H1 (cell line): ENCODE results near the gene GDPD4.

Experiments used
- CEBPB ChIP-seq: IDR thresholded peaks from 2 replicates; pipeline ENCODE4 v1.6.1; 2012; ENCODE audit warnings: low read depth, low read length
- CTCF ChIP-seq, 3 experiments: IDR thresholded peaks; 1 replicate in 2 of 3; 2 replicates in 1 of 3; pipeline versions ENCODE4 v1.5.1 to v1.6.1; 2011; ENCODE audit warnings: low read length in 3 of 3, mild to moderate bottlenecking in 3 of 3, inconsistent platforms in 2 of 3, low read depth in 1 of 3, moderate library complexity in 1 of 3; ENCODE audit not compliant: insufficient read depth in 1 of 3; ENCODE audit errors: control extremely low read depth in 1 of 3
- FOSL1 ChIP-seq: IDR thresholded peaks from 2 replicates; pipeline ENCODE4 v1.6.1; 2011; ENCODE audit warnings: mild to moderate bottlenecking, low read depth, low read length, moderate library complexity; ENCODE audit not compliant: insufficient read depth
- GABPA ChIP-seq: IDR thresholded peaks from 2 replicates; pipeline ENCODE4 v1.6.1; 2011; ENCODE audit warnings: mild to moderate bottlenecking, low read length, moderate library complexity, borderline replicate concordance; ENCODE audit not compliant: insufficient read depth
- HDAC2 ChIP-seq, 2 experiments: fragments of 300-600 bp in 1 of 2; sonication (generic) in 1 of 2; IDR thresholded peaks; 2 replicates each; pipeline ENCODE4 v1.6.1; 2011 to 2012; ENCODE audit warnings: low read depth in 2 of 2, low read length in 2 of 2, mild to moderate bottlenecking in 2 of 2, moderate library complexity in 2 of 2, borderline replicate concordance in 1 of 2, inconsistent platforms in 1 of 2
- POLR2AphosphoS5 ChIP-seq: IDR thresholded peaks from 2 replicates; pipeline ENCODE4 v1.6.1; 2011; ENCODE audit warnings: low read depth, low read length
- RFX5 ChIP-seq: IDR thresholded peaks from 2 replicates; pipeline ENCODE4 v1.6.1; 2011; ENCODE audit warnings: low read depth, low read length, improper control_type of control experiment, borderline replicate concordance
- RXRA ChIP-seq: IDR thresholded peaks from 2 replicates; pipeline ENCODE4 v1.6.1; 2011; ENCODE audit warnings: low read depth, mild to moderate bottlenecking, low read length, moderate library complexity; ENCODE audit not compliant: insufficient read depth
- SUZ12 ChIP-seq: fragments of 200-600 bp; sonication (generic); IDR thresholded peaks from 2 replicates; pipeline ENCODE4 v1.6.1; 2012; ENCODE audit warnings: mild to moderate bottlenecking, inconsistent platforms, low read length, moderate library complexity, mixed read lengths
- TAF1 ChIP-seq: IDR thresholded peaks from 2 replicates; pipeline ENCODE4 v1.6.1; 2011; ENCODE audit warnings: mild to moderate bottlenecking, low read depth, low read length
- TCF12 ChIP-seq: IDR thresholded peaks from 2 replicates; pipeline ENCODE4 v1.6.1; 2011; ENCODE audit warnings: low read depth, mild to moderate bottlenecking, low read length

DNA sequence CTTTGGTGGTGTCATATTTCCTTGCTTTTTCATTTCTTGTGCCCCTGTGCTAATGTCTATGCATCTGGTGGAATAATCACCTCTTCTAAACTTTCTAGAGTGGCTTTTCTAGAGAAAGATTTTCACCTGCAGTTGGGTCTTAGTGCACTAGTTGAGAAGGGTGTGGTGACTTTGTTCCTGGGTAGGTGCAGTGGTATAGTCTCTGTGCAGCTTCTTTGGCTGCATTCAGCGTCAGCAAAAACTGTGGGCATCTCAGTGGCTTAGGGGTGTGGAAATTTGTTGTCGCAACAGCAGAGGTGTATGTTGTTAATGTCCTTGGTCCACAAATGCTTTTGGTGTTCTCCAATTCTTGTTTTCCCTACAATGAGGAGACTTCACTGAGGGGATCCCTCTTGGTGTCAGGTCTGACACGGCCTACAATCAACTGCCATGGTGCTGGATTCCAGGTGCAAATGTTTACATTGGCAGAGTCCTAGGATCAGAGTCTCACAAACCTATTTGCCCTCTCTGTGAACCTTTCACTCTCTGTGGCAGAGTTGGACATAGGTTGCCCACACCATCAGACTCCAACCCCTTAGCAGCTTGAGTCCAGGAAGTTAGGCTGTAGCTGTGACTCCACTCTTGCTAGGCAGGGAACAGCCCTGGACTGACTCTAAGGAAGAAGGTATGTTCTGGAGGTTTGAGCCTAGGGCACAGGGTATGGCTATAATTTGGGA, 48.8 kb downstream of the GDPD4 start:
- TF ChIP-seq RXRA = no peak
- TF ChIP-seq GABPA = no peak
- no peak for TF ChIP-seq FOSL1
- TF ChIP-seq CTCF (IDR thresholded peaks at IDR 0.05; ENCODE audit: control extremely low read depth in 1 of 3, insufficient read depth in 1 of 3, low read depth in 1 of 3, low read length in 3 of 3) = no peak
- TF ChIP-seq RFX5 = no peak
- TF ChIP-seq HDAC2 (IDR thresholded peaks at IDR 0.05; ENCODE audit: borderline replicate concordance in 1 of 2, low read depth in 2 of 2, low read length in 2 of 2) = no peak
- TF ChIP-seq TAF1 = no peak
- no peak for TF ChIP-seq TCF12
- TF ChIP-seq SUZ12 = no peak
- TF ChIP-seq CEBPB = no peak
- TF ChIP-seq POLR2AphosphoS5 = no peak
